HEK293T (cell line): ENCODE measurements around the gene UQCRH.

Source experiments
- CTBP1 ChIP-seq: fragments of 450-650 bp; IDR thresholded peaks from 2 replicates; pipeline ENCODE4 v1.6.1; 2016; ENCODE audit warnings: borderline replicate concordance
- FOXM1 ChIP-seq: fragments of 450-650 bp; IDR thresholded peaks from 2 replicates; pipeline ENCODE4 v1.6.1; 2017; ENCODE audit warnings: mild to moderate bottlenecking, borderline replicate concordance
- PKNOX1 ChIP-seq: fragments of 450-650 bp; IDR thresholded peaks from 2 replicates; pipeline ENCODE4 v1.6.1; 2016
- SP1 ChIP-seq: fragments of 450-650 bp; IDR thresholded peaks from 2 replicates; pipeline ENCODE4 v1.6.1; 2017

- TF ChIP-seq SP1 (no peak), FOXM1 (no peak), PKNOX1 (no peak), CTBP1 (no peak)
Observed at GRCh38 chr1:46289976-46290375, 13.5 kb upstream of the UQCRH start.
